SK-N-SH treated with all-trans-retinoic acid at 6 μM for 48 hours (cell line): ENCODE measurements around the gene NQO2.

Experiments
- ARNTL ChIP-seq: fragments of 450-650 bp; formaldehyde crosslinking; IDR thresholded peaks from 2 replicates; pipeline ENCODE4 v1.5.0; 2020; ENCODE audit warnings: low read depth, mild to moderate bottlenecking, moderate library complexity, borderline replicate concordance
- CSDC2 ChIP-seq: fragments of 250-450 bp; sonication (Bioruptor Pico); IDR thresholded peaks from 2 replicates; pipeline ENCODE4 v1.5.0; 2020; ENCODE audit warnings: mild to moderate bottlenecking, moderate library complexity
- PATZ1 ChIP-seq: fragments of 250-450 bp; sonication (Bioruptor Pico); IDR thresholded peaks from 2 replicates; pipeline ENCODE4 v1.8.0; 2020; ENCODE audit warnings: mild to moderate bottlenecking, moderate library complexity, borderline replicate concordance
- SNAI2 ChIP-seq: fragments of 250-450 bp; sonication (Bioruptor Pico); IDR thresholded peaks from 2 replicates; pipeline ENCODE4 v1.5.0; 2020; ENCODE audit warnings: mild to moderate bottlenecking, moderate library complexity
- ZFP30 ChIP-seq: fragments of 450-650 bp; formaldehyde crosslinking; IDR thresholded peaks from 2 replicates; pipeline ENCODE4 v1.5.0; 2022; ENCODE audit warnings: mild to moderate bottlenecking, moderate library complexity
- ZNF565 ChIP-seq: fragments of 450-650 bp; formaldehyde crosslinking; conservative IDR thresholded peaks from 2 replicates; pipeline ENCODE4 v1.5.0; 2020; ENCODE audit warnings: low read depth, mild to moderate bottlenecking, moderate library complexity
- TF ChIP-seq, protein P1 (sequence below): fragments of 250-450 bp; sonication (Bioruptor Pico); IDR thresholded peaks from 2 replicates; pipeline ENCODE4 v1.5.0; 2020; ENCODE audit warnings: mild to moderate bottlenecking, moderate library complexity

- TF ChIP-seq PATZ1 (CRISPR knock-in tag) (no peak), ZFP30 (CRISPR knock-in tag) (no peak), CSDC2 (no peak), ARNTL (CRISPR knock-in tag) (no peak), SNAI2 (CRISPR knock-in tag) (no peak), ZNF565 (no peak)
- TF ChIP-seq, protein P1, sequence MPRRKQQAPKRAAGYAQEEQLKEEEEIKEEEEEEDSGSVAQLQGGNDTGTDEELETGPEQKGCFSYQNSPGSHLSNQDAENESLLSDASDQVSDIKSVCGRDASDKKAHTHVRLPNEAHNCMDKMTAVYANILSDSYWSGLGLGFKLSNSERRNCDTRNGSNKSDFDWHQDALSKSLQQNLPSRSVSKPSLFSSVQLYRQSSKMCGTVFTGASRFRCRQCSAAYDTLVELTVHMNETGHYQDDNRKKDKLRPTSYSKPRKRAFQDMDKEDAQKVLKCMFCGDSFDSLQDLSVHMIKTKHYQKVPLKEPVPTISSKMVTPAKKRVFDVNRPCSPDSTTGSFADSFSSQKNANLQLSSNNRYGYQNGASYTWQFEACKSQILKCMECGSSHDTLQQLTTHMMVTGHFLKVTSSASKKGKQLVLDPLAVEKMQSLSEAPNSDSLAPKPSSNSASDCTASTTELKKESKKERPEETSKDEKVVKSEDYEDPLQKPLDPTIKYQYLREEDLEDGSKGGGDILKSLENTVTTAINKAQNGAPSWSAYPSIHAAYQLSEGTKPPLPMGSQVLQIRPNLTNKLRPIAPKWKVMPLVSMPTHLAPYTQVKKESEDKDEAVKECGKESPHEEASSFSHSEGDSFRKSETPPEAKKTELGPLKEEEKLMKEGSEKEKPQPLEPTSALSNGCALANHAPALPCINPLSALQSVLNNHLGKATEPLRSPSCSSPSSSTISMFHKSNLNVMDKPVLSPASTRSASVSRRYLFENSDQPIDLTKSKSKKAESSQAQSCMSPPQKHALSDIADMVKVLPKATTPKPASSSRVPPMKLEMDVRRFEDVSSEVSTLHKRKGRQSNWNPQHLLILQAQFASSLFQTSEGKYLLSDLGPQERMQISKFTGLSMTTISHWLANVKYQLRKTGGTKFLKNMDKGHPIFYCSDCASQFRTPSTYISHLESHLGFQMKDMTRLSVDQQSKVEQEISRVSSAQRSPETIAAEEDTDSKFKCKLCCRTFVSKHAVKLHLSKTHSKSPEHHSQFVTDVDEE (CRISPR knock-in tag), result no peak
These were observed 10.2 kb downstream of the NQO2 start for GRCh38 chr6:3009930-3010329.
